HCT116 (cell line): ENCODE measurements around the gene THSD8.

ENCODE experiments used
- ATF3 ChIP-seq: IDR thresholded peaks from 2 replicates; pipeline ENCODE4 v1.6.1; 2012
- CTCF ChIP-seq, 3 experiments: fragments of 200-600 bp in 1 of 3; sonication (generic) in 1 of 3; IDR thresholded peaks in 2 of 3; conservative IDR thresholded peaks in 1 of 3; 2 replicates each; pipeline ENCODE4 v1.5.1; 2012 to 2017; ENCODE audit warnings: low read depth in 2 of 3, low read length in 2 of 3, antibody characterized with exemption in 1 of 3, borderline replicate concordance in 1 of 3, control low read depth in 1 of 3, mild to moderate bottlenecking in 1 of 3, mixed read lengths in 1 of 3, mixed run types in 1 of 3, moderate library complexity in 1 of 3; ENCODE audit not compliant: insufficient read depth in 1 of 3
- EZH2 ChIP-seq: fragments of 200-600 bp; sonication (generic); IDR thresholded peaks from 2 replicates; pipeline ENCODE4 v1.6.1; 2017; ENCODE audit warnings: antibody characterized with exemption, mixed run types
- JUND ChIP-seq: IDR thresholded peaks from 2 replicates; pipeline ENCODE4 v1.6.1; 2012
- POLR2A ChIP-seq: IDR thresholded peaks from 2 replicates; pipeline ENCODE4 v1.7.0; 2011; ENCODE audit warnings: borderline replicate concordance; ENCODE audit not compliant: insufficient read depth, insufficient read length; ENCODE audit errors: extremely low read depth
- POLR2AphosphoS5 ChIP-seq: IDR thresholded peaks from 2 replicates; pipeline ENCODE4 v1.6.1; 2011; ENCODE audit warnings: mild to moderate bottlenecking, low read depth, low read length, moderate library complexity
- SP1 ChIP-seq: IDR thresholded peaks from 2 replicates; pipeline ENCODE4 v1.6.1; 2012; ENCODE audit warnings: low read depth
- SRF ChIP-seq: IDR thresholded peaks from 2 replicates; pipeline ENCODE4 v1.6.1; 2012; ENCODE audit warnings: low read depth
- ZBTB33 ChIP-seq: IDR thresholded peaks from 2 replicates; pipeline ENCODE4 v1.6.1; 2011; ENCODE audit warnings: mild to moderate bottlenecking, low read length, moderate library complexity; ENCODE audit not compliant: insufficient replicate concordance; ENCODE audit errors: extremely low read depth
- ZNF274 ChIP-seq: fragments of 200-500 bp; sonication (Bioruptor generic); IDR thresholded peaks from 2 replicates; pipeline ENCODE4 v1.6.1; 2014; ENCODE audit warnings: mild to moderate bottlenecking, low read depth, low read length, inconsistent platforms

GRCh38 chr19:12756150-12756883 lies 45.6 kb upstream of the THSD8 start:
- TF ChIP-seq POLR2AphosphoS5 (no peak), CTCF (IDR thresholded peaks at IDR 0.05 in 2 of 3, conservative IDR thresholded peaks at IDR 0.05 in 1 of 3; ENCODE audit: borderline replicate concordance in 1 of 3, insufficient read depth in 1 of 3, low read depth in 2 of 3, low read length in 2 of 3) (no peak), SP1 (no peak), POLR2A (no peak), ATF3 (no peak), EZH2 (no peak), SRF (no peak), JUND (no peak), ZNF274 (no peak), ZBTB33 (no peak)
